GM23248 (cell line): ENCODE measurements around the gene DLG2. TPM values are rescaled to one million over a fixed set of nuclear protein-coding genes. Genes with fewer than 3 reads are reported as not detected.

Experiments
- DNase-seq: peaks from one replicate; pipeline ENCODE4 v3.0.0-alpha.2; 2015
- H2AFZ ChIP-seq: fragments of 200-600 bp; sonication (generic); 2 replicates; pipeline ENCODE4 v1.6.1; 2016; ENCODE audit warnings: antibody characterized with exemption
- H3F3A ChIP-seq: fragments of 200-600 bp; sonication (generic); 2 replicates; pipeline ENCODE4 v1.6.1; 2016; ENCODE audit warnings: mild to moderate bottlenecking, antibody characterized with exemption, mixed run types; ENCODE audit not compliant: insufficient read depth
- H3K27ac ChIP-seq: fragments of 200-600 bp; sonication (generic); 2 replicates; pipeline ENCODE4 v1.5.1; 2016; ENCODE audit warnings: mild to moderate bottlenecking
- H3K27me3 ChIP-seq: fragments of 200-600 bp; sonication (generic); replicated peaks from 2 replicates; pipeline ENCODE4 v1.6.1; 2016; ENCODE audit warnings: mild to moderate bottlenecking; ENCODE audit not compliant: insufficient read depth
- H3K36me3 ChIP-seq: fragments of 200-600 bp; sonication (generic); 2 replicates; pipeline ENCODE4 v1.6.1; 2016; ENCODE audit warnings: low read depth, mild to moderate bottlenecking
- H3K4me1 ChIP-seq: fragments of 200-600 bp; sonication (generic); 2 replicates; pipeline ENCODE4 v1.6.1; 2016; ENCODE audit warnings: mild to moderate bottlenecking; ENCODE audit not compliant: insufficient read depth
- H3K4me2 ChIP-seq: fragments of 200-600 bp; sonication (generic); one replicate; pipeline ENCODE4 v1.6.1; 2016; ENCODE audit warnings: mild to moderate bottlenecking; ENCODE audit not compliant: unreplicated experiment
- H3K4me3 ChIP-seq: fragments of 200-600 bp; sonication (generic); 2 replicates; pipeline ENCODE4 v1.5.1; 2016; ENCODE audit warnings: mild to moderate bottlenecking
- H3K79me2 ChIP-seq: fragments of 200-600 bp; sonication (generic); 2 replicates; pipeline ENCODE4 v1.6.1; 2016; ENCODE audit warnings: mild to moderate bottlenecking; ENCODE audit not compliant: insufficient read depth
- H3K9ac ChIP-seq: fragments of 200-600 bp; sonication (generic); 2 replicates; pipeline ENCODE4 v1.6.1; 2016; ENCODE audit warnings: mild to moderate bottlenecking
- H3K9me2 ChIP-seq: fragments of 200-600 bp; sonication (generic); 2 replicates; pipeline ENCODE4 v1.6.1; 2016; ENCODE audit warnings: mixed run types, mild to moderate bottlenecking, moderate library complexity; ENCODE audit not compliant: insufficient read depth
- H3K9me3 ChIP-seq: fragments of 200-600 bp; sonication (generic); one replicate; pipeline ENCODE4 v1.6.1; 2017; ENCODE audit warnings: low read depth
- H4K20me1 ChIP-seq: fragments of 200-600 bp; sonication (generic); 2 replicates; pipeline ENCODE4 v1.6.0; 2016; ENCODE audit not compliant: insufficient read depth
- EZH2 ChIP-seq: fragments of 200-600 bp; sonication (generic); IDR thresholded peaks from 2 replicates; pipeline ENCODE4 v1.6.1; 2018; ENCODE audit warnings: antibody characterized with exemption, mild to moderate bottlenecking; ENCODE audit not compliant: insufficient read depth, poor library complexity, severe bottlenecking
- EZH2phosphoT487 ChIP-seq: fragments of 200-600 bp; sonication (generic); IDR thresholded peaks from 2 replicates; pipeline ENCODE4 v1.6.1; 2018; ENCODE audit warnings: antibody characterized with exemption, moderate library complexity, mild to moderate bottlenecking, low read depth; ENCODE audit not compliant: insufficient read depth
- WGBS, 2 experiments: methylation state at CpG; one replicate each; pipeline ENCODE4 v1.1.6; 2015 to 2017; ENCODE audit warnings: low lambda C conversion rate in 2 of 2, low coverage in 1 of 2; ENCODE audit errors: missing lambda C conversion rate in 2 of 2; 5-methylcytosine and 5-hydroxymethylcytosine counted together
- in situ Hi-C: fragments of 300-500 bp; cut with MboI; formaldehyde crosslinking; loops from 2 replicates; pipeline ENCODE4 v1.15.0; 2020
- polyA plus RNA-seq: library from polyadenylated mRNA; unstranded; fragments of >200 nt; fragmentation: Nextera tagmentation; extraction: Ambion mirVana; gene quantifications from 2 replicates; pipeline ENCODE4 v1.2.1, GENCODE V29; 2016
- total RNA-seq: library from RNA; depleted of rRNA; stranded (reverse); fragments of >200 nt; shearing (Covaris generic); gene quantifications from 2 replicates; pipeline ENCODE4 v1.2.3, GENCODE V29; 2014

The DLG2 gene
- total and polyA plus RNA-seq, 2 experiments from 2014 or later = 1.1 to 1.7 TPM

DNA sequence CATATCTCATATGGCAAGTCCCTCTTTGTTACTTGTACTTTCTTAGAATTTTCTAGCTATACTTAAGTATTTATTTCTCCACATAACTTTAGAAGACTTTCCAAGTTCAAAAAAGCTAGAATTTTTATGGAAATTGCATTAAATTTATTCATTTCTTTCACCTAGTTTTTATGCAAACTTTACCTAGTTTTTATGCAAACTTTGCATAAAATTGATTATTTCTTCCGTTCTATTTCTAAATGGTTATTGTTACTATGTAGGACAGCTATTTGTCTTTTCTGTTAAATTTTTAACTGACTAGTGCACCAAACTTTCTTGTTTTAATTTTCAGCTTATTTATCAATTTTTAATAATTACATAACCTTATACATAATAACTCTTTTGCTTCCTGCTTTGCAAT is 41.0 kb upstream of the DLG2 start:
- H3K79me2 ChIP-seq = peaks cover 17% of the 10 kb centered on the region
- H3K9ac ChIP-seq = no peak overlapping the region
- H3K4me2 ChIP-seq = no peak overlapping the region
- H4K20me1 ChIP-seq = 0 out of 2 replicates have a peak, but pooled peaks cover 2% of the 10 kb centered on the region
- no peak overlapping the region for H3K4me3 ChIP-seq
- H3K27me3 ChIP-seq = no peaks in the 10 kb centered on the region
- in situ Hi-C loops = no loop called here
- no peaks in the 10 kb centered on the region for H3F3A ChIP-seq
- no peaks in the 10 kb centered on the region for H3K4me1 ChIP-seq
- H2AFZ ChIP-seq = no peak overlapping the region
- 94 to 98% methylated on average over 1 of the region's 1 CpG for WGBS, 2 experiments
- no peaks in the 10 kb centered on the region for H3K9me3 ChIP-seq
- H3K9me2 ChIP-seq = no peaks in the 10 kb centered on the region
- no peaks in the 10 kb centered on the region for H3K36me3 ChIP-seq
- H3K27ac ChIP-seq = no peak overlapping the region
- DNase-seq = no peak
- TF ChIP-seq EZH2 (no peak), EZH2phosphoT487 (no peak)

- 0 out of 2 replicates have a peak, but pooled peaks cover 7% of the 10 kb centered on the region for H4K20me1 ChIP-seq
- no peak overlapping the region for H3K27ac ChIP-seq
- TF ChIP-seq EZH2 (no peak), EZH2phosphoT487 (no peak)
- no peaks in the 10 kb centered on the region for H3F3A ChIP-seq
- H3K4me3 ChIP-seq = no peak overlapping the region
- H3K36me3 ChIP-seq = 0 out of 2 replicates have a peak, but pooled peaks cover under 1% of the 10 kb centered on the region
- no peaks in the 10 kb centered on the region for H3K27me3 ChIP-seq
- no peak overlapping the region for H3K4me2 ChIP-seq
- H3K9me3 ChIP-seq = no peaks in the 10 kb centered on the region
- 80 to 84% methylated on average over 3 of the region's 3 CpGs for WGBS, 2 experiments
- in situ Hi-C loops = no loop called here
- H3K4me1 ChIP-seq = 0 out of 2 replicates have a peak, but pooled peaks cover 3% of the 10 kb centered on the region
- no peak overlapping the region for H3K9ac ChIP-seq
- no peaks in the 10 kb centered on the region for H3K9me2 ChIP-seq
- H2AFZ ChIP-seq = 0 out of 2 replicates have a peak overlapping the region, but pooled peaks have one; percentile 89
- peaks cover 31% of the 10 kb centered on the region for H3K79me2 ChIP-seq
- no peak for DNase-seq
These were observed 39.5 kb upstream of the DLG2 start for GRCh38 chr11:85666687-85667086.

- Histone ChIP-seq H3K9ac (peak overlapping the region; percentile 99; the same call in 1 of the 2 replicates), H3K4me3 (peak overlapping the region; percentile 87; the same call in 1 of the 2 replicates), H3F3A (0 out of 2 replicates have a peak, but pooled peaks cover 1% of the 10 kb centered on the region), H3K79me2 (peaks cover 41% of the 10 kb centered on the region), H3K4me2 (peak overlapping the region; percentile 76), H3K36me3 (peaks cover 10% of the 10 kb centered on the region; the same call in 1 of the 2 replicates), H3K9me3 (no peaks in the 10 kb centered on the region), H3K27ac (peak overlapping the region; percentile 99), H3K27me3 (no peaks in the 10 kb centered on the region), H2AFZ (peak overlapping the region; percentile 89), H3K9me2 (no peaks in the 10 kb centered on the region), H4K20me1 (peaks cover 16% of the 10 kb centered on the region; the same call in 1 of the 2 replicates), H3K4me1 (peaks cover 12% of the 10 kb centered on the region)
- DNase-seq = no peak
- no peak for TF ChIP-seq EZH2
- no peak for TF ChIP-seq EZH2phosphoT487
- in situ Hi-C loops = no loop called here
- 91 to 99% methylated on average over 5 of the region's 5 CpGs for WGBS, 2 experiments
These were observed 38.6 kb upstream of the DLG2 start for GRCh38 chr11:85665733-85666132.

GRCh38 chr11:85664615-85665481 is 37.7 kb upstream of the DLG2 start, which contains the start of gene CREBZF:
Gene CREBZF (minus strand): TSS chr11:85665129. CDS start chr11:85664875, 254 bp downstream.
- Histone ChIP-seq H3K36me3 (peaks cover 19% of the 10 kb centered on the region), H3K79me2 (peaks cover 50% of the 10 kb centered on the region), H3F3A (0 out of 2 replicates have a peak, but pooled peaks cover 10% of the 10 kb centered on the region), H4K20me1 (peaks cover 16% of the 10 kb centered on the region; the same call in 1 of the 2 replicates), H2AFZ (peak within 1 kb of the TSS; percentile 89), H3K27me3 (no peaks in the 10 kb centered on the region), H3K9me2 (no peaks in the 10 kb centered on the region), H3K27ac (peak within 1 kb of the TSS; percentile 99), H3K4me3 (peak within 1 kb of the TSS; percentile 87), H3K4me2 (peak within 1 kb of the TSS; percentile 96), H3K9me3 (no peaks in the 10 kb centered on the region), H3K9ac (peak within 1 kb of the TSS; percentile 99), H3K4me1 (peaks cover 21% of the 10 kb centered on the region)
- TF ChIP-seq EZH2phosphoT487 = no peak
- no peak for TF ChIP-seq EZH2
- 0 to 1% methylated on average over 63 to 67 of the region's 67 CpGs for WGBS, 2 experiments
- in situ Hi-C loops = no loop called here
- peak; percentile 99 for DNase-seq
